NCI-H2029 treated with DMSO at 0.1 percent for 48 hours (cell line): ENCODE results near the gene RNF112.

Source experiments
- DNase-seq: peaks from one replicate; lab custom pipeline; 2025; lab: John Stamatoyannopoulos, UW

Gene RNF112

GRCh38 chr17:19374136-19374535, 36.9 kb upstream of the RNF112 start:
- DNase-seq: no peak

DNA sequence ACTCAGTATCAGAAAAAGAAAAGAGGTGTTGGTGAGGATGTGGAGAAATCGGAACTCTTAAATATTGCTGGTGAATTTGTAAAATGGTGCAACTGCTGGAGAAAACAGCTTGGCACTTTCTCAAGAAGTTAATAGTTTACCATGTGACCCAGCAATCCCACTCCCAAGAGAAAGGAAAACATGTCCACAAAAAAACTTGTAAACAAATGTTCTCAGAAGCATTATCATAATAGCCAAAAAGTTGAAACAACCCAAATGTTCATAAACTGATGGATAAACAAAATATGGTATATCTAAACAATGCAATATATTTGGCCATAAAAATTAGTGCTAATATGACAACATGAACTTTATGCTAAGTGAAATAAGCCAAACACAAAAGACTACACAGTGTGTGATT, 35.3 kb upstream of the RNF112 start:
- DNase-seq: no peak

DNA sequence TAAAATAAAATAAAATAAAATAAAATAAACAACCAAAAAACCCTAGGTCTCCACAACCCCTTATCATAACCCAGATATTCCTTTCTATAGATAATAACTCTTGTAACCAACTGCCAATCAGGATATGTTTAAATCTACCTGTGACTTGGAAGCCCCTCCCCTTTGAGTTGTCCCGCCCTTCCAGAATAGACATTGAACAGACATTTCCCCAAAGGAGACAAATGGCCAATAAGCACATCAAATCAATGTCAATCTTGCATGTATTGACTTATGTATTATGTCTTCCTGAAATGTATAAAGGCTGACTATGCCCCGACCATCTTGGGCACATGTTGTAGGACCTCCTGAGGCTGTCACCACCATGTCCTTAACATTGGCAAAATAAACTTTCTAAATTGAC, 34.2 kb upstream of the RNF112 start:
- no peak for DNase-seq

DNA sequence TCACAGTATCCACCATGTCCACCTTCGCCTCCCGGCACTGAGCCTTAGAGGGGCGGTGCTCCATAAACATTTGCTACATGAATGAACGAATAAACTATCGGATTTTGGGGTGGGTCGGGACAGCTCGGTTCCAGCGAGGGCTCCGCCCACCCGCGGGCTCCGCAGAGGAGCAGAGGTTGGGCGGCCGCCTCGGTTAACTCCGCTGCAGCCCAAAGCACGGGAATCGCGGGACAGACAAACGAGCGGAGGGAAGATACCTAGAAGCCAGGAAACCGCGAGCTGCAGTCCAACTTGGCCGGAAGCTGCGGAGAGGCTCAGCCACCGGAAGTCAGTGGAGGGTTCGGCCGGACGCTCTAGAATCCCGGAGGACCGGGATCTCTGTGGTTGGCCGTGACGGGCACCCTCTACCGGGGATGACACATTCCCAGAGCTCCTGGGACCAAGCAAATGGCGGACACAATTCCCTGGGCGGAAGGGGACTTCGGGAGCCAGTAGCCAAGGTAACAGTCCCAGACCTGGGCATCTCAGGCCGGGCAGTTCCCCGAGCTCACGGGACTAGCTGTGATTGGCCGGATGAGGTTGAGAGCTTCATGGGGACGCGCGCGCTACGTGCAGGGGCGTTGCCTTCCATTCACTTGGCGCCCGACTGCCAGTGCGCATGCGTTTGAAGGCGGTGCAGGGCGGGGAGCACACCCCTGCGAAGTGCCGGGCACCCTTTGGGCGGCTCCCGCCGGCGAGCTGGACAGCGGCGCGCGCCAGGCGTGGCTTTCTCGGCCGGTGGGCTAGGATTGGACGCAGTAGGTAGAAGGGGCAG, 33.2 kb upstream of the RNF112 start:
- peak; percentile 86 for DNase-seq

GRCh38 chr17:19378416-19379360, 32.3 kb upstream of the RNF112 start, which contains the start of gene MAPK7:
Gene MAPK7, plus strand, starts transcription at chr17:19378498. Its CDS starts 403 bp downstream, at chr17:19378901.
- no peak for DNase-seq

- DNase-seq: no peak
These were observed 31.5 kb upstream of the RNF112 start for GRCh38 chr17:19379361-19380065.

- no peak for DNase-seq
These were observed 30.3 kb upstream of the RNF112 start for GRCh38 chr17:19380481-19381301.

DNA sequence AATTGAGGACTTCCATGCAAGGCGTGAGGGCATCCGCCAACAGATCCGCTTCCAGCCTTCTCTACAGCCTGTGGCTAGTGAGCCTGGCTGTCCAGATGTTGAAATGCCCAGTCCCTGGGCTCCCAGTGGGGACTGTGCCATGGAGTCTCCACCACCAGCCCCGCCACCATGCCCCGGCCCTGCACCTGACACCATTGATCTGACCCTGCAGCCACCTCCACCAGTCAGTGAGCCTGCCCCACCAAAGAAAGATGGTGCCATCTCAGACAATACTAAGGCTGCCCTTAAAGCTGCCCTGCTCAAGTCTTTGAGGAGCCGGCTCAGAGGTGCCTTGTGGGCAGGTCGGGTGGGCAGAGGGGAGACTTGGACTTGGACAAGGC, 29.7 kb upstream of the RNF112 start:
- no peak for DNase-seq

DNA sequence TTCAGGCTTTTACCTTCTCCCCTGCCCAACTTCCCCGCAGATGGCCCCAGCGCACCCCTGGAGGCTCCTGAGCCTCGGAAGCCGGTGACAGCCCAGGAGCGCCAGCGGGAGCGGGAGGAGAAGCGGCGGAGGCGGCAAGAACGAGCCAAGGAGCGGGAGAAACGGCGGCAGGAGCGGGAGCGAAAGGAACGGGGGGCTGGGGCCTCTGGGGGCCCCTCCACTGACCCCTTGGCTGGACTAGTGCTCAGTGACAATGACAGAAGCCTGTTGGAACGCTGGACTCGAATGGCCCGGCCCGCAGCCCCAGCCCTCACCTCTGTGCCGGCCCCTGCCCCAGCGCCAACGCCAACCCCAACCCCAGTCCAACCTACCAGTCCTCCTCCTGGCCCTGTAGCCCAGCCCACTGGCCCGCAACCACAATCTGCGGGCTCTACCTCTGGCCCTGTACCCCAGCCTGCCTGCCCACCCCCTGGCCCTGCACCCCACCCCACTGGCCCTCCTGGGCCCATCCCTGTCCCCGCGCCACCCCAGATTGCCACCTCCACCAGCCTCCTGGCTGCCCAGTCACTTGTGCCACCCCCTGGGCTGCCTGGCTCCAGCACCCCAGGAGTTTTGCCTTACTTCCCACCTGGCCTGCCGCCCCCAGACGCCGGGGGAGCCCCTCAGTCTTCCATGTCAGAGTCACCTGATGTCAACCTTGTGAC, 29.1 kb upstream of the RNF112 start:
- DNase-seq: no peak

DNA sequence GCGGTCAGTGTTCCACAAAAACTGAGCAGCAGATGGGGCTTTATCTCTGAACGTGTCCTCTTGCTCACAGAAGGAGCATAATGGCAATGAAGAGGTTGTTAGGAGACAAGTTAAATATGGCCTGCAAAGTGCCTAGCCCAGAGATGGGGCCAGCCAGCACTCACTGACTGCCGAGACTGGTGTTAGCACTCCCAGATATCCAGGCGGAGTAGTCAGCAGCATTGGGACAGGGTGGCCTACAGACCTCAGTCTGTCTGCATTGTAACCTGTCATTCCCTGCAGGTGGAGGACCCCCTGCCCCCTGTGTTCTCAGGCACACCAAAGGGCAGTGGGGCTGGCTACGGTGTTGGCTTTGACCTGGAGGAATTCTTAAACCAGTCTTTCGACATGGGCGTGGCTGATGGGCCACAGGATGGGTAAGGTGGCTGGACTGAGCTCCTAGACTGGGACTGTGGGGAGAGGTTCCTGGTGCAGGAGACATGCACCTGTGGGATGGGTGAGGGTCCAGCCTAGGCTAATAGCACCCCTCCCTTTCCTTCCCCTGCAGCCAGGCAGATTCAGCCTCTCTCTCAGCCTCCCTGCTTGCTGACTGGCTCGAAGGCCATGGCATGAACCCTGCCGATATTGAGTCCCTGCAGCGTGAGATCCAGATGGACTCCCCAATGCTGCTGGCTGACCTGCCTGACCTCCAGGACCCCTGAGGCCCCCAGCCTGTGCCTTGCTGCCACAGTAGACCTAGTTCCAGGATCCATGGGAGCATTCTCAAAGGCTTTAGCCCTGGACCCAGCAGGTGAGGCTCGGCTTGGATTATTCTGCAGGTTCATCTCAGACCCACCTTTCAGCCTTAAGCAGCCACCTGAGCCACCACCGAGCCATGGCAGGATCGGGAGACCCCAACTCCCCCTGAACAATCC, 28.2 kb upstream of the RNF112 start:
- no peak for DNase-seq

DNA sequence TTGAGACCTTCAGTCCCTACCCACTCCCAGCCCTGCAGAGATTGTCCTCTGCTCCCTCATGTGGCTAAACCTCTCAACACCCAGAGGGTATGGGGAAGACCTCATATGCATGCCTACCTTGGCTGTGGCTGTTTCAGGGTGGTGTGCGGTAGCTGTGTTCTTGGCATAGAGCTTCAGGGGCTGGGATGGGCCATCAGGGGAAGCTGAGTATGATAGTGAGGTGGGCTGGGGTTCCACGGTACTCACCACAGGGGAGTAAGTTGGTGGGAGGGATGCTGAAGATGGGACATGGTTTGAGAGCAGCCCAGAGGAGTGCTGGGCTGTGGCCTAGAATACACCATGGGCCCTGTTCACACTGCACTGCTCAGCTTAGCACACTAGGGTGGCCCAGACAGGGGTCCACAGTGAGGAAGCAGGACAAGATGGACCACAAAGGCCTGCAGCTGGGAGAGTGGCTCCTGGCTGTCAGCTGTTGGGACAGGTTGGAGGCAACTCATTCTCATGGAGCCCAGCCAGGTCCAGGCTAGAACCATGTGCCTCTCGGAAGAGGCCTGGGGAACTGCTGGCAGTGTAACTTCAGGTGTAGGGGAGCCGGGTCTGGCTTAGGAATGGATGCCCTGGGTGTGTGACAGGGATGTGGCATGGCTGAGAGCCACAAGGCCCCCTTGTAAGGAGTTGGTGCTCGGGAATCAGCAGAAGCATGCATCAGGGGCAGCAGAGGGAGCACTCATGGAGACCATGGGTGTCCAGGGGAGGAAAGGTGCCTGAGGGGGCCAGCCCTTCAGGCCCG, 27.2 kb upstream of the RNF112 start:
- DNase-seq: no peak

- DNase-seq: no peak
These were observed 26.2 kb upstream of the RNF112 start for GRCh38 chr17:19384723-19385391.

GRCh38 chr17:19385521-19385983, 25.5 kb upstream of the RNF112 start:
- DNase-seq: no peak

DNA sequence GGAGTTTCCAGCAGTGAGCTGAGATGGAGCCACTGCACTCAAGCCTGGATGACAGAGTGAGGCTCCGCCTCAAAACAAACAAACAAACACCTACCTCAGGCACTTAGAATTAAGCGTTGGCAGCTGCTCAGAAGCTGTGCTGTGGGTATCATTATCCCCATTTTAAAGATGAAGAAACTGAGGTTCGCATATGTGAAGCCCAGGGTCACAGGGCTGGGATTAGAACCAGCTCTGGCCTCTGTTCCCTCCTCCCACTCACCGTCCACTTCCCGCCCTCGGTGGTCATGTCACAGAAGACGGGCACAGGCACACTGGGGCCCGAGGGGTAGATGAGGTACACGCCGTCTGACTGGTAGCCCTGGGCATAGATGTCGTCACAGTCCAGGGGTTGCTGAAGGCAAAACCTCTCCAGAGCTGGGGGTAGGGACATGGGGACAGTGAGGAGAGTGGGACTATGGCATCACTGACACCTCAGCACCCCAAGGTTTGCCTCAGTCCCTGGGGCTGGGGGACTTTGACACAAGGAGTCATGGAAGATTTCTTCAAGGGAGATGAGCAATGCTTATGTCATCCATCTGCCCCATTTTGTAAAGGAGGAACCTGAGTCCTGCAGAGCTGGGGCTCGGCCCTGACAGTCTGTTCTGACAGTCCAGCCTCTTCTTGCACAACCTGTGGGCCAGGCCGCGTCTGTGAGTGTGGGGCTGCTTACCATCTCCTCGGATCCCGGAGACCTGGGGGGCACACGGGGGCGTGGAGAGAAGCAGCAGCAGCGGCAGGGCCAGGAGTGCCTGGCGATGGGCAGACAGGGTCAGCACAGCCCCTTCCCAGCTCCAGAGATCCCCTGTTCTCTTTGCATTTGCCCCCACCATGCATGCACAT, 24.7 kb upstream of the RNF112 start:
- DNase-seq: no peak

DNA sequence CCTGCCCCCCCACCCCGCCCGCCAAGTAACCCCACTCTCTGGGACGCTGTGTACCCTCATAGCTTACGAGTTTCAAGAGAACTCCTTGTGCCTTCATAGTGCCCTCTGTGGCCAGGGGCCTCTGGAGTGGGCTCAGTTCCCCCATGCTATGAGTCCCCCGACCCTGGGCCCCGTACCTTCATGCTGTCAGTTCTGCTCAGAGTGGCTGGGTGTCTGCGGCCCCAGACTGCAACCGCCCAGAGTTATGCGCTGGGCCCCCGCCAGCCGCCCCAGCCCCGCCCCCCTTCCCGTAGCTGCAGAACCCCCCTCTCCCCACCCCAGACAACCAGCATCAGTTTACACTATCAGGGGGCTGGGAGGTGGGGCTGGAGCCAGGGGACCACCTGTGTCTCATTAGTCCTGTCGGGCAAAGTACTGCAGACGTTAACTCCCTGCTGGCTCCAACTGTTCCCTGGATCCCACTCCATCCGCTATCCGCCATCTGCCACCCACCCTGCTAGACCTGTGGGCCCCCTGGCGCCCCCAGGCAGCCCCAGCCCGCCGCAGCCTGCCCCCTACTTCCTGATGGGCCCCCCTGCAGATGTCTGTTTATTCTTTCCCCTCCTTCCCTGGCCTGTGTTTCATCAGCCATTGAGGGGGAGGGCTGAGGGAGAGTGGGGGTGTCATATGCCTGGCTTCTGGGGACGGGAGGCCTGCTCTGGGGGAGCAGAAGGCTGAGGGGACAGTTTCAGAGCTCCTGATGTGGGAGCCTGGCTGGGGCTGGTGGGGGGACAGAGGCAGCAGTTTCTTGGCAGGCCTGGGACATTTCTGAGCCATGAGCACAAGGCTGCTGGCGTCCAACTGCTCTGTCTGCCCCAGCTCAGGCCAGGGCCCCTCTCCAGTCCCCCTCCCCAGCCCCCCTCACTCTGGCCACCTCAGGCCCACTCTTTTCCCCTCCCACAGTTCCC, 23.8 kb upstream of the RNF112 start, which contains the start of gene MFAP4:
Gene MFAP4, minus strand, starts transcription at position 217 of the 947 bp plus-strand sequence. Its CDS starts 35 bp downstream, at position 182.
- no peak for DNase-seq
